GM12875 (cell line): ENCODE data around the gene CTAG1A.
"Not testable (repeated sequence)": the region's sequence is repeated elsewhere in the genome, so short reads cannot be mapped to it uniquely, and the experiment has no call there.

Experiments
- H3K4me3 ChIP-seq: one replicate; pipeline ENCODE4 v1.5.1; 2011; ENCODE audit warnings: low read depth, low read length, control low read depth
- CTCF ChIP-seq: IDR thresholded peaks from 2 replicates; pipeline ENCODE4 v1.5.1; 2011; ENCODE audit warnings: low read depth, mild to moderate bottlenecking, control low read depth, inconsistent platforms, low read length, moderate library complexity, borderline replicate concordance; ENCODE audit not compliant: insufficient read depth

Gene CTAG1A

GRCh38 chrX:154584585-154585183 is at the start of gene CTAG1A:
TSS of gene CTAG1A (plus strand) at chrX:154585133. CDS start at chrX:154585207, 74 bp downstream.
- not testable (repeated sequence) for H3K4me3 ChIP-seq

- H3K4me3 ChIP-seq, result no peak overlapping the region
- no peak for TF ChIP-seq CTCF
Measured at GRCh38 chrX:154535892-154536291, 49.0 kb upstream of the CTAG1A start.

GRCh38 chrX:154539077-154539476 is 45.9 kb upstream of the CTAG1A start:
- TF ChIP-seq CTCF, result no peak
- no peak overlapping the region for H3K4me3 ChIP-seq

GRCh38 chrX:154540365-154540764 is 44.6 kb upstream of the CTAG1A start:
- not testable (repeated sequence) for H3K4me3 ChIP-seq

GRCh38 chrX:154540897-154541535 is 43.9 kb upstream of the CTAG1A start:
- H3K4me3 ChIP-seq, result no peak overlapping the region

GRCh38 chrX:154541589-154541895 is 43.4 kb upstream of the CTAG1A start:
- H3K4me3 ChIP-seq, result no peak overlapping the region
- no peak for TF ChIP-seq CTCF

More at GRCh38 chrX:154540897-154541535, 43.9 kb upstream of the CTAG1A start:
- TF ChIP-seq CTCF, result no peak

GRCh38 chrX:154541896-154542722 is 42.8 kb upstream of the CTAG1A start:
- no peak overlapping the region for H3K4me3 ChIP-seq
- TF ChIP-seq CTCF, result no peak
